ENCODE data around the gene LY6G6F. TPM values are rescaled to one million over a fixed set of nuclear protein-coding genes. Genes with fewer than 3 reads are reported as not detected.

Gene LY6G6F
- total and polyA plus RNA-seq, 10 of the 15 experiments (the other 5 are each of a cell fraction or from before 2014, with no cell fraction given), result not detected

DNA sequence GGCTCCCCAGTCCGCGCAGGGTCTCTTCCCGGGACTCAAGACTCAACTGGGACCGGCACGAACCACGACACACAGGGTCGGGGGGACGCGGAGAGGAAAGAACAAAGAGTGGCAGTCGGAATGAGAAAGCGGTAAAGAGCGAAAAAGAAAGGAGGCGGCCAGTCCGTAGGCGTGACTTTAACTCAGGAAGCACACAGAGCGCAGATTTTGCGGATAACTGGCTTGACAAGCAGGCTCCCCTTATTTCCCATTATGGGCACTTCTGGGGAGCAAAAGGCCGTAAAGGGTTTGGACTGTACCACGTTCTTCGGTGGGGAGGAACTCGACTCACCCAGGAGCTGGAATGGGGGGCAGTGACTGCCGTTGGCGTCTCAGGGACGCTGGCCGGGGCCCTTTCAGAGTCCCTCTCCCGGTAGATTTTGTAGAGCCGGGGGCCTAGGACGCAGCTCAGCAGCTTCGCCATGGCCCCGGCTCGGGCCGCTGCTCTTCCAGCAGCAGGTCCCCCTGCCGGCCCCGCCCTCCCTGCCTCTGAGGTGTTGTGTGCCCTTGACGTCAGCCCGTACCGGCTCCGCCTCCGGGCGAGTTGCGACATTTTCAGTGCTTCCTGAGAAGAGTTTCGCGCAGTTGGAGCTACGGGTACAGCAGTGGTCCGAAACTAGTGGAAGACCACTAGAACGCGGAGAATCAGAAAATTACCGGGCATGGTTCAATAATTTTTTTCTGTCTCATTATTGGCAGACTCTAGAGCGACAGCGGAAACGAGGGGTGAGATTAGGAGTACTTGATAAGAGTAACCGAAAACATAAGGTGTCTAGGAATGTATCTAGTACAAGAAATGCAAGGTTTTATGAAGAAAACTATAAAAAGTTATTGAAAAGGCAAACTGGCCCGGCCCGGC, 3.6 kb upstream of the LY6G6F start, which contains the start of gene ABHD16A (continued):
- TF ChIP-seq, protein P1, sequence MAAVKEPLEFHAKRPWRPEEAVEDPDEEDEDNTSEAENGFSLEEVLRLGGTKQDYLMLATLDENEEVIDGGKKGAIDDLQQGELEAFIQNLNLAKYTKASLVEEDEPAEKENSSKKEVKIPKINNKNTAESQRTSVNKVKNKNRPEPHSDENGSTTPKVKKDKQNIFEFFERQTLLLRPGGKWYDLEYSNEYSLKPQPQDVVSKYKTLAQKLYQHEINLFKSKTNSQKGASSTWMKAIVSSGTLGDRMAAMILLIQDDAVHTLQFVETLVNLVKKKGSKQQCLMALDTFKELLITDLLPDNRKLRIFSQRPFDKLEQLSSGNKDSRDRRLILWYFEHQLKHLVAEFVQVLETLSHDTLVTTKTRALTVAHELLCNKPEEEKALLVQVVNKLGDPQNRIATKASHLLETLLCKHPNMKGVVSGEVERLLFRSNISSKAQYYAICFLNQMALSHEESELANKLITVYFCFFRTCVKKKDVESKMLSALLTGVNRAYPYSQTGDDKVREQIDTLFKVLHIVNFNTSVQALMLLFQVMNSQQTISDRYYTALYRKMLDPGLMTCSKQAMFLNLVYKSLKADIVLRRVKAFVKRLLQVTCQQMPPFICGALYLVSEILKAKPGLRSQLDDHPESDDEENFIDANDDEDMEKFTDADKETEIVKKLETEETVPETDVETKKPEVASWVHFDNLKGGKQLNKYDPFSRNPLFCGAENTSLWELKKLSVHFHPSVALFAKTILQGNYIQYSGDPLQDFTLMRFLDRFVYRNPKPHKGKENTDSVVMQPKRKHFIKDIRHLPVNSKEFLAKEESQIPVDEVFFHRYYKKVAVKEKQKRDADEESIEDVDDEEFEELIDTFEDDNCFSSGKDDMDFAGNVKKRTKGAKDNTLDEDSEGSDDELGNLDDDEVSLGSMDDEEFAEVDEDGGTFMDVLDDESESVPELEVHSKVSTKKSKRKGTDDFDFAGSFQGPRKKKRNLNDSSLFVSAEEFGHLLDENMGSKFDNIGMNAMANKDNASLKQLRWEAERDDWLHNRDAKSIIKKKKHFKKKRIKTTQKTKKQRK (IDR thresholded peaks at IDR 0.05; ENCODE audit: low read depth, low read length), result no peak
- TF ChIP-seq ZNF207 (IDR thresholded peaks at IDR 0.05; ENCODE audit: borderline replicate concordance) (no peak), STAT3 (IDR thresholded peaks at IDR 0.05; ENCODE audit: low read depth, low read length) (no peak), HDGF (IDR thresholded peaks at IDR 0.05) (no peak), SMC3 (IDR thresholded peaks at IDR 0.05; ENCODE audit: borderline replicate concordance, low read length) (peak; percentile 2; the same call in 1 of the 2 replicates), KLF5 (IDR thresholded peaks at IDR 0.05; ENCODE audit: partially characterized antibody) (peak; percentile 98), EP300 (IDR thresholded peaks at IDR 0.05; ENCODE audit: borderline replicate concordance in 1 of 2, control insufficient read depth in 1 of 2, low read depth in 2 of 2, low read length in 2 of 2) (no peak), GABPA (IDR thresholded peaks at IDR 0.05; ENCODE audit: low read depth) (peak; percentile 23; the same call in 1 of the 2 replicates), ZNF622 (IDR thresholded peaks at IDR 0.05) (no peak), TCF3 (IDR thresholded peaks at IDR 0.05; ENCODE audit: borderline replicate concordance, insufficient read depth, low read depth, low read length) (no peak), YBX1 (IDR thresholded peaks at IDR 0.05) (no peak), NBN (IDR thresholded peaks at IDR 0.05) (peak; percentile 76), MTA2 (IDR thresholded peaks at IDR 0.05; ENCODE audit: low read depth) (0 out of 2 replicates have a peak, but pooled peaks have one; percentile 25), NR2C2 (IDR thresholded peaks at IDR 0.05; ENCODE audit: borderline replicate concordance, control insufficient read depth, insufficient read length, low read depth) (no peak), NR2F1 (conservative IDR thresholded peaks at IDR 0.05) (peak; percentile 58; the same call in 1 of the 2 replicates), ZNF217 (IDR thresholded peaks at IDR 0.05) (no peak), PML (IDR thresholded peaks at IDR 0.05; ENCODE audit: low read length) (peak; percentile 91), ZSCAN29 (IDR thresholded peaks at IDR 0.05) (no peak)
- TF ChIP-seq, protein P2, sequence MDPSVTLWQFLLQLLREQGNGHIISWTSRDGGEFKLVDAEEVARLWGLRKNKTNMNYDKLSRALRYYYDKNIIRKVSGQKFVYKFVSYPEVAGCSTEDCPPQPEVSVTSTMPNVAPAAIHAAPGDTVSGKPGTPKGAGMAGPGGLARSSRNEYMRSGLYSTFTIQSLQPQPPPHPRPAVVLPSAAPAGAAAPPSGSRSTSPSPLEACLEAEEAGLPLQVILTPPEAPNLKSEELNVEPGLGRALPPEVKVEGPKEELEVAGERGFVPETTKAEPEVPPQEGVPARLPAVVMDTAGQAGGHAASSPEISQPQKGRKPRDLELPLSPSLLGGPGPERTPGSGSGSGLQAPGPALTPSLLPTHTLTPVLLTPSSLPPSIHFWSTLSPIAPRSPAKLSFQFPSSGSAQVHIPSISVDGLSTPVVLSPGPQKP (IDR thresholded peaks at IDR 0.05; ENCODE audit: low read depth, low read length), result peak; percentile 33; the same call in 1 of the 2 replicates
- TF ChIP-seq, protein P3, sequence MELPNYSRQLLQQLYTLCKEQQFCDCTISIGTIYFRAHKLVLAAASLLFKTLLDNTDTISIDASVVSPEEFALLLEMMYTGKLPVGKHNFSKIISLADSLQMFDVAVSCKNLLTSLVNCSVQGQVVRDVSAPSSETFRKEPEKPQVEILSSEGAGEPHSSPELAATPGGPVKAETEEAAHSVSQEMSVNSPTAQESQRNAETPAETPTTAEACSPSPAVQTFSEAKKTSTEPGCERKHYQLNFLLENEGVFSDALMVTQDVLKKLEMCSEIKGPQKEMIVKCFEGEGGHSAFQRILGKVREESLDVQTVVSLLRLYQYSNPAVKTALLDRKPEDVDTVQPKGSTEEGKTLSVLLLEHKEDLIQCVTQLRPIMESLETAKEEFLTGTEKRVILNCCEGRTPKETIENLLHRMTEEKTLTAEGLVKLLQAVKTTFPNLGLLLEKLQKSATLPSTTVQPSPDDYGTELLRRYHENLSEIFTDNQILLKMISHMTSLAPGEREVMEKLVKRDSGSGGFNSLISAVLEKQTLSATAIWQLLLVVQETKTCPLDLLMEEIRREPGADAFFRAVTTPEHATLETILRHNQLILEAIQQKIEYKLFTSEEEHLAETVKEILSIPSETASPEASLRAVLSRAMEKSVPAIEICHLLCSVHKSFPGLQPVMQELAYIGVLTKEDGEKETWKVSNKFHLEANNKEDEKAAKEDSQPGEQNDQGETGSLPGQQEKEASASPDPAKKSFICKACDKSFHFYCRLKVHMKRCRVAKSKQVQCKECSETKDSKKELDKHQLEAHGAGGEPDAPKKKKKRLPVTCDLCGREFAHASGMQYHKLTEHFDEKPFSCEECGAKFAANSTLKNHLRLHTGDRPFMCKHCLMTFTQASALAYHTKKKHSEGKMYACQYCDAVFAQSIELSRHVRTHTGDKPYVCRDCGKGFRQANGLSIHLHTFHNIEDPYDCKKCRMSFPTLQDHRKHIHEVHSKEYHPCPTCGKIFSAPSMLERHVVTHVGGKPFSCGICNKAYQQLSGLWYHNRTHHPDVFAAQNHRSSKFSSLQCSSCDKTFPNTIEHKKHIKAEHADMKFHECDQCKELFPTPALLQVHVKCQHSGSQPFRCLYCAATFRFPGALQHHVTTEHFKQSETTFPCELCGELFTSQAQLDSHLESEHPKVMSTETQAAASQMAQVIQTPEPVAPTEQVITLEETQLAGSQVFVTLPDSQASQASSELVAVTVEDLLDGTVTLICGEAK (IDR thresholded peaks at IDR 0.05; ENCODE audit: borderline replicate concordance), result no peak; the same call in 1 of the 2 replicates

Data from GM12878 (cell line).